GM18517 (cell line): ENCODE data around the gene CD84.
A peak's percentile ranks its signal among the peaks of the same experiment; 100 is the strongest.
"Not testable (repeated sequence)": the region's sequence is repeated elsewhere in the genome, so short reads cannot be mapped to it uniquely, and the experiment has no call there.

ENCODE experiments used
- ATAC-seq: cut with Tn5 transposase; IDR thresholded peaks from one replicate; pipeline ENCODE4 v1.9.1; 2021; ENCODE audit warnings: mild to moderate bottlenecking, moderate library complexity; ENCODE audit not compliant: unreplicated experiment

The CD84 gene, protein sequence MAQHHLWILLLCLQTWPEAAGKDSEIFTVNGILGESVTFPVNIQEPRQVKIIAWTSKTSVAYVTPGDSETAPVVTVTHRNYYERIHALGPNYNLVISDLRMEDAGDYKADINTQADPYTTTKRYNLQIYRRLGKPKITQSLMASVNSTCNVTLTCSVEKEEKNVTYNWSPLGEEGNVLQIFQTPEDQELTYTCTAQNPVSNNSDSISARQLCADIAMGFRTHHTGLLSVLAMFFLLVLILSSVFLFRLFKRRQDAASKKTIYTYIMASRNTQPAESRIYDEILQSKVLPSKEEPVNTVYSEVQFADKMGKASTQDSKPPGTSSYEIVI

DNA sequence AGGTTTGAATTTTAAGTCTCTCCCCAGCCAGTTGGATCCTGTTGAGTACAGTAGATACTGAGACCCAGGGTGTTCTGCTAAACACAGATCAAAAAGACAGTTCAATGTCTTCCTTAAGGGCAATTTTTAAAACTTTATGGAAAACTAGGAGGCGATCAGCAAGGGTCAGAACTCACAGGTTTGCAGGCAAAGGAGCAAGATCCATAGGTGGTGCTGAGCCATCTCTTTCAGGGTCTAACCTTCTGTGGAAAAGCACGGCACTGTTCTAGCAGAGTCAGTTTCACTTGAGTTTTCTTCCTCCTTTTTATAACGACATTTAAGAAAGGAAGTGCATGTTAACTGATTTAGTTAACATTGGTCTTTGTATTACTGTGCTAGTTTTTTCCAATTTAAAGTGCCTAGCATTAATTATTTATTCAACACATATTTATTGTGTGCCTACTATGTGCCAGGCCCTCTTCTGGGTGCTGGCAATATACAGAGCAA lies at the start of gene CD84:
Gene CD84 (minus strand): TSS at position 281 of the 486 bp plus-strand sequence. CDS start 59 bp downstream, at position 222.
- ATAC-seq, result no peak

DNA sequence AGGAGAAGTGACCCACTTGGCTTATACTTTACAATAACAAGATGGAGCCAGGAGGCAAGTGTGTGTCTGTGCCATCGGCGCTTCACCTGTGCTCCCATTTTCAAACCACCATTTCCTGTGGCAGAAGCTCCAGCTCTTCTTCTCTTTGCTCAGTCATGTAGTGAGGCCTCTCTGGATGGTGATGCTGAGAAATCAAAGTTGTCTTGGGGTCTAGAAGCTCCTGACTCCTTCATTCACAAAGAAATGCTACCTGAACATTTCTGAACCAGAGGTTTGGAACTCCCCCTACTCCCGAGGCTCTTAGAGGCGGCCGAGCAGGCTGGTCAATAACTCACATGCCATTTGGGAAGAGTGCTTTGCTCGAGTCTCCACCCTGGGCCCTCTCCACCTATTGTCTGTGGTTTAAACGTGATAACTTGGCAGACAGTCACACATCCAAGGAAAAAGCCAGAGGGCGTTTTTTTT lies 49.5 kb upstream of the CD84 start:
- ATAC-seq, result no peak

DNA sequence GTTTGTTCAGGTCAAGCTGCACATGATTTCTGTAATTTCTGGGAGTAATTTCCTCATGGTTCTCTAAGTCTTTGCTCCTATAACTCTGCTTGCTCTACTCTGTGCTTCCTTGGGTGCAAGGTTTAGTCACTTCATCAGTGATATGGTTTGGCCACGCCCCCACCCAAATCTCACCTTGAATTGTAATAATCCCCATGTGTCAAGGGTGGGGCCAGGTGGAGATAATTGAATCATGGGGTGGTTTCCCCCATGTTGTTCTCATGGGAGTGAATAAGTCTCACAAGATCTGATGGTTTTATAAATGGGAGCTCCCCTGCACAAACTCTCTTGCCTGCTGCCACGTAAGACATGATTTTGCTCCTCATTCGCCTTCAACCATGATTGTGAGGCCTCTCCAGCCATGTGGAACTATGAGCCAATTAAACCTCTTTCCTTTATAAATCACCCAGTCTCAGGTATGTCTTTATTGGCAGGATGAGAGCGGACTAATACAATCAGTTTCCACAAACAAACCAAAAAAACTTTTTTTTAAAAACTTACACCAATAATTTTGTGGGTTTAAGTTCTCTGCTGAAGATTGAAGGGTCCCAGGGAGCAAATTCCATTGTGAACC lies 48.5 kb upstream of the CD84 start:
- not testable (repeated sequence) for ATAC-seq

DNA sequence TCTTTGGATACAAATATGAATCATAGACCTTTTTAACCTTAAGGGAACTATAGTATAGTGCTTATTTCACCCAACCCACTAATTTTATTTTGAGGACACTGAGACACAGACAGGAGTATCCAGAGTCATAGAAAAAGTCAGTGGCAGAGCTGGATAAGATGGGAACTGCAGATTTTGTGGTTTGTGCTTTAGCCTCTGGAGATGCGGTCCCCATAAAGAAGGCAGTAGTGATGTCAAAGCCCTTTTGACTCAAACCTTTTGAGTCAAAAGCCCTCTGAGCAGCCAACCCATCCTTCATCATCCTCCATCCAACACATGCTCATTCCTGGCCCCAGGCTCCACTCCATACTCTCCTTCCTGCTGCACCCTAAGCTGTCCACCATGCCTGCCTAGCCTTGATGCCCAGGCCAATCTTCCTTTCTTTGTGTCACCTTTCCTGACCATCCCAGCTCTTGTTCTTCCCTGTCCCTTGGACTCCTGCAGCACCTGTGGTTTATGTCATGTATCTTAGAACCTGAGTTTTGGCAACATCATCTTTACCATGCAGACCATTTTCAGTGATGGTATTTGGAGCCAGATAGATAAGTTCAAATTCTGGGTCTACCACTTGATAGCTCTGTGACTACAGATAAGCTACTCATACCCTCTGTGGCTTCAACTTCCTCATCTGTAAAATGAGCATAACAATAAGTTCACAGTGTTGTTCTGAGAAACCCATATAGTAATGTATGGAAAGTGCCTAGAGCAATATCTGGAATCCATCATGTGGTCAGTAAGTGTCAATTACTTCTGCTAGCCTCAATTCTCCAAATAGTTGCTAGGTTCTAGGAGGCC lies 47.4 kb upstream of the CD84 start:
- ATAC-seq, result peak; percentile 24

DNA sequence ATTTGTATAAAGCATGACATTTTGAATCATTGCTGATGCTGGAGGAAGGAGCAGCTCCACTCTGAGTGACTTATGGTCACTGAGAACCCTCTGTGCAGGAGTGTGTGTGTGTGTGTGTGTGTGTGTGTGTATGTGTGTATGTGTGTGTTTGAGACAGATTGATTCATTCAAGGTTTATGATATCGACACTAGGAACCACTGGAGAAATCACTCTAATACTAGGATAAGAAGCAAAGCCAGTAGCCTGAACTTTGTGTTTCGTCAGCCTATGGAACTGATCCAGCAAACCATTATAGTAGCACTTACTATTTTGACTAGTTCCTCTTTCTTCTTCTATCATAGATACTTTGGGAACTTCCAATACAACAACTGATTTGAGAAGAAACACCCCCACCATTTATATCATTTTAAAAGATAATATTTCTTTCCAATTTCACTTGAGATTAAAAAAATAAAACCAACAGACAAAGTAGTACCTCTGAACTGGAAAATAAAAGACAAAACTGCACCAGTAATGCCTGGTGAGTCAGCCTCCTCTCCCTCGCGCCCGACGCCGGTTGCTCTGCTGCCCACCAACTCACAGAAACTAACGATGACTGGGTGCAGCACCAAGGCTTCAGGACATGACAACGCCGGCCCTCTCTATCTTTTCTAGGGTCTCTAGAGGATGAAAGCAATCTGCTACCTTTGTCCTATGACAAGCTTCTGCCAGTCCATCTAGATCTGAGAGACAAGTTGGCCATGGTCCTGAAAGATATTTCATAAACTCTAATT lies 46.6 kb upstream of the CD84 start:
- ATAC-seq, result no peak

DNA sequence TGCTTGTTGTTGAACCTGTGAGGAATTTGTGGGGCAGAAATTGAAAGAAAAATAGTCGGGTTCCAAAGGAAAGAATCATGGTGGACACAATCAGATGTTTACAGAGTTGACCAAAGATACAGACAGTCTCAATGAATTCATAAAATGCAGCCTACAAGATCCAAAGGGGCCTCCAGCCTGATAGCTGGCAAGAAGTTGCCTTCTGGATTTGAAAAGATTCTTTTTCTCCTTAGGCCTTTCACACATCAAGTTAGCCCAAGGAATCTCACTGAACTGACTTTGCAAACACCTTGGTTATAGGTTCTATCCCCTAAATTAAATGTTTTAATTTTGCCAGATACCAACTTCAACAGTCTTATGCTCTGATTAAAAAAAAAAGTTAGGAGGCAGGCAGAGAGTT lies 46.0 kb upstream of the CD84 start:
- ATAC-seq, result no peak

DNA sequence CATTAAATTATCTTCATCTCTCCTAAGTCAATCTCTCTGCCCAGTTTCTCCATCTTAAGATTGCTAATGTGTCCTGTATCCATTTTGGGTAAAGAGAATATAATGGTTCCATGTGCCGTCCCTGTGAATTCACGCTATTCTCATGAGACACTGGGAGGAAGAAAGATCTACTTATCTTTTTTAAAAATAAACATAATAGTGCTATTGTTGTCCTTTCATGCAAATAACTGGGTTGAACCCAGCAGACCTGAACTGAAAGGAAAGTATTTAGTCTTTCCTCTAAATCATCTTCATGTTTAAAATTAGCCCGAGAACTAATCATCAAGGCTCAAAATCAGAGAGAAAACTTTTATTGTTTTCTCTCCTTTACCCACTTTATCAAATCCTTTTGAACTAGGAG lies 45.2 kb upstream of the CD84 start:
- peak; percentile 30 for ATAC-seq

DNA sequence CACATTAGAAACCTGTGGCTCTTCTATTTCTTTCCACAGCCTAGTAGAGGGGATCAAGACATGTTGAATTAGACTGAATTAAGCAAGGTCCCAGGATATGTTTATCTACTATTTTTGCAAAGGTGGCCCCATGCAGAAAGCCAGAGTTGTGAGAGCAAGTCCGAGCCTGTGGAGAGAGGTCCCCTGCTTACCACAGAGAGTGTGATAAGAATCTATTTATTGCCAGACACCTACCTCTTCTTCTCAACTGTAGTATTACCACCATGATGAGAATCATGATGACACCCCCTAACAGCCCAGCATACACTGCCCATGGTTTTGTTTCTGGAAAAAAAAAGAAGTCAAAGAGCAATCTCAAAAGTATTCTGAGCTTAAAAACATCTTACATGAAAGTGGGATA lies 44.6 kb upstream of the CD84 start:
- ATAC-seq, result peak; percentile 32

DNA sequence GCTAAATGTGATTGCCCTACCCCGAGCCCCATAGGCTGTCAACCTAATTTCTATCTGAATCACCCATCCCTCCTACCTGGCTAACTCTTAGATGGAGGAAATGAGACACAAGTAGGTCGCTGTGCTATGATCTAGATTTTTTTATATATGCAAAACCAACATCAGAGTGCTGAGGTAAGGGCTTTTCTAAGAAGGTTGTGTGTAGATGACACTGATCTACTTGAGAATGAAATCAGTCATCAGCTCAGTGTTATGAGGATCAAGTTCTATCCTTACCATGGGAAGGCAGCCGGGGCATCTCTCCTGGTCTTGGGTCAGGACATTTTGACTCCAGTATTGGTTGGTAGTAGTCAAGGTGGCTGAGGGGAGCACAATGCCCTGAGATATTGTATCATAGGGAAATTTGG lies 43.9 kb upstream of the CD84 start:
- ATAC-seq, result no peak

DNA sequence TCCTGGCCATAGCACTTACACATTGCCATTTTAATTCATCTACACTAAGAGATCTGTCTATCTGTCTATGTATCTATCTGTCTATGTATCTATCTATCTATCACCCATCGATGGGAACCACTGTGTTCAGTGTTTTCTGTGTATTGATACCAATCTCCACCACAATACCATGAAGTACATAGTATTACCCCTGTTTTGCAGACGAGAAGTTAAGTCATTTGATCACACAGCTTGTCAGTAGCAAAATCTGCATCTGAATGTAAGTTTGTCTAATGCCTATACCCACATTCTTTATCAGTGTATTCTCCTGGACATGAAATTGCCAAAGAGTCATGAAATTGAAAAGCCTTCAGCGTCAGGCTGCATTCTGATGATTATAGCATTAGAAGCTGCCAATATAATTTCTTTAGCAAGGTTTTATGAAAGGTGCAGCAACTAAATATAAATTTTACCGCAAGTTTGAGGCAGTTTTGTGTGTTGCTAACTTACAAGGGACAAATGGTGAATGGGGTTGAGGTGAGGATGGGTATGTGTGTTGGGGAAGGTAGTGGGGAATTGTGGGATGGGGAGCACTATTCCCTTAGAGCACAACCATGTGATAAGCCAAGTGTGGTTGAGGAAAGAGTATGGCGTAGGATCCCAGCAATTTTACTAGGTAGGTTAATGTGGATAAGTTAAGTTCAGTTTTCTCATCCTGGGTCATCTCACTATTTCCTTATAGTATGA lies 43.4 kb upstream of the CD84 start:
- no peak for ATAC-seq

DNA sequence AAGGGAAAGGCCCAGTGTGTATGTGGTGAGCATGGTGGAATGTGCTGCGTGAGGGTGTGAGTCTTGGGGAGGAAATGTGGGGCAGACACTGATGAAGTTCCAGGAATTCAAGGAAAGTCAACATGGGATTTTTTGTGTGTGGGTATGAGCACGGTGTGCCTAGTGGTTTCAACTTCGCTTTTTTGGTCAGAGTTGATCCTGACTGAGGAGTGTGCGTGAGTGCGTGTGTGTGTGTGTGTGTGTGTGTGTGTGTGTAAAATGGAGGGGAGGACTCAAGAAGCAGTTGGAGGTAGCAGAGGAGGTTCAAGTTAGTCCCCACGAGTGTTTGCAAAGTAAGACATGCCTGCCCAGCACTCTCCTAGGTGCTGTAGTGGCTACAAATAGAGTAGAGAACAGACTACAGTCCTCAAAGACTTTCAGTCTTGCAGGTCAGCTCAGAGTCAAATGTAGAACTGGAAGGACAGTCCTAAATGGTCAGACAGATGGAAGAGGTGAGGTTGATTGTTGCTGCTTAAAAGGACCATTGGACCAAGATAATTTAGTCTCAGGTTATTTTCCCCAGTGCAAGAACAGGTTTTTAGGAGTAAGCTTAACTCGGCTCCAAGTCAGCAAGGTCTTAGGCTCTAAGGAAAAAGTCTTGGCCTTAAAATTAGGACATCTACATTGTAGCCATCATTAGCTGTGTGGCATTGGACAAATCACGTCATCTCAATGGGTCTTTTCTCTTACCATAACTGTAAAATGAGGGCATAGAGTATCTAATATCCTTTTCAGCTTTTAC lies 42.5 kb upstream of the CD84 start:
- no peak for ATAC-seq

DNA sequence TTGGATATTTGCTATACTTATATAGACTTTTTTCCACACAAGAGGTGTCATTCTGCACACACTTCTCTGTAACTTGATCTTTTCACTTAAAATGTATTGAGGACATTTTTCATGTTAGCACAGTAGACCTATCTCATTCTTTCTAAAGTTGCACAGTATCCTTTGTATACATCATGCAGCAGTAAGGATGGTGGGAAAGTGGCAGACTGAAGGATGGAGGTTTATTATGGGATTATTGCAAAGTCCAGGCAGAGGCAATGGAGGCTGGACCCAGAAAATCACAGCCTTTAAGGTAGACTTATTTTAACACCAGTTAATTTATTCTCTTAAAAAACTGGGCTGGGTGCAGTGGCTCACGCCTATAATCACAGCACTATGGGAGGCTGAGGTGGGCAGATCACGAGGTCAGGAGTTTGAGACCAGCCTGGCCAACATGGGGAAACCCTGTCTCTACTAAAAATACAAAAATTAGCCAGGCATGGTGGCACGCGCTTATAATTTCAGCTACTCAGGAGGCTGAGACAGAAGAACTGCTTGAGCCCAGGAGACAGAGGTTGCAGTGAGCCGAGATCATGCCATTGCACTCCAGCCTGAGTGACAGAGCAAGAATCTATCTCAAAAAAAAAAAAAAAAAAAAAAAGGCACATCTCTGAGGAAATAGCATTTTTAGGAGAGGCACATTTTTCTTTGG lies 41.8 kb upstream of the CD84 start:
- ATAC-seq, result no peak

DNA sequence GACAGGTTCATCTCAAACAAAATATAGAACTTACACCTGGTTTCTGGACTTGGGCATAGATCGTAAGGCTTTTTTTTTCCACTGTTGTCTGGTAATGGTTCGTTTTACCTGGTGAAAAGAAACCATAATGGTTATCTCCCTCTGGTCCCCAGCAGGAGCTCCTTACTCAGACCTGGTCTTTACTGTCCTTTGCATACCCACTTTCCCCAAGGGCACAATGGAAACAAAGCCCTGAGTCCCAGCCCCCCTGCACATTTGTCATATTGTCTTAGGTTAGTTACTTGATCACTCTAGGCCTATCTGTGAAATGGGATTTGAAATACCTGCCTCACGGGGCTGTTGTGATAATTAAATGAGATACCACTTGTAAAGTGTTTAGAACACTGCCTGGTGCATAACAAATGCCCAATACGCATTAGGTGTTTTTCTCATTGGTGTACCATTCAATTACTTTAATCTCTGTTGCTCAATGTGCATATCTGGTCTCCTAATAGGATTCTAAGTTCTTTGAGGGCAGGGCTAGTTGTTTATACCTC lies 40.5 kb upstream of the CD84 start:
- ATAC-seq, result no peak

DNA sequence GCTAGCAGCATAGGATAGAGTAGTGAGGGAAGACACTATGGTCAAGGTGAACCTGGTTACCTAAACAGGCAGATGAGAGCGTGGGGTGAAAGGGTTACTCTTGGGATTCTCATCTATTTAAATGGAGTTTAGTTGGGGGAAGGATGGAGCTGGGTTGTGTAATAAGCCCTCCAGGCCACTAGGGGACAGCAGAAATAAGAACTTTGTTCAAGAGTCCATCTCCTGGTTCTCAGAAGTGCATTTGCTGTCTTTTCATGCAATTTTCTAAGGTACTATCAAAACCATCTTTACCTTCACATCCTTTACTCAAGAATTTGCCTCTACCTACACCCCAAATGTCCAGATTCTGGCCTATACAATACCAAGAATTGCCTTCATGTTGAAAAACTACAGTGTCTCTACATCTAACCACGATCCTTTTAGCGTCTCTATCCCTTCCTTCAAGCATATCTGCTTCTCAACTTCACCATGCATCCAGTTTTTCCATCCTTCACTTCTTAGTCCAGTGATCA lies 39.5 kb upstream of the CD84 start:
- no peak for ATAC-seq

DNA sequence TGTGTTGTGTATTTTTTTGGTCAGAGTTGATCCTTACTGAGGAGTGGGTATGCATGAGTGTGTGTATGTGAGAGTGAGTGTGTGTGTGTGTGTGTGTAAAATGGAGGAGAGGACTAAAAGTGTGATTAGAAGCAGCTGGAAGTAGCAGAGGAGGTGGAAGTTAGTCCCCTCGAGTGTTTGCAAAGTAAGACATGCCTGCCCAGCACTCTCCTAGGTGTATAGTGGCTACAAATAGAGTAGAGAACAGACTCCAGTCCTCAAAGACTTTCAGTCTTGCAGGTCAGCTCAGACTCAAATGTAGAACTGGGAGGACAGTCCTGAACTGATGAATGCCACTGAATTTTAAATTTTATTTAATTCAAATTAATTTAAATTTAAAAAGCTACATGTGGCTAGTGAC lies 39.0 kb upstream of the CD84 start:
- no peak for ATAC-seq

DNA sequence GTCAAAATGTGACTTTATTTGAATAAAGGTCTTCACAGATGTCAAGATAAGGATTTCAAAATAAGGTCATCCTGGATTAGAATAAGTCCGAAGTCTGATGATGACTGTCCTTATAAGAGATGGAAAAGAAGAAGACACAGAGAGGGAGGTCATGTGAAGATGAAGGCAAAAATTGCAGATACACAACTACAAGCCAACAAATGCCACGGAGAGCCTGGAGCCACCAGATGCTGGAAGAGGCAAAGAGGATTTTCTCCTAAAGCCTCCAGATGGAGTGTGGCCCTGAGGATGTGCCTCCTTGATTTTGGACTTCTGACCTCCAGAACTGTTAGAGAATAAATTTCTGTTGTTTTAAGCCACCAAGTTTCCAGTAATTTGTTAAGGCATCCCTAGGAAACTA lies 36.4 kb upstream of the CD84 start:
- ATAC-seq, result no peak

DNA sequence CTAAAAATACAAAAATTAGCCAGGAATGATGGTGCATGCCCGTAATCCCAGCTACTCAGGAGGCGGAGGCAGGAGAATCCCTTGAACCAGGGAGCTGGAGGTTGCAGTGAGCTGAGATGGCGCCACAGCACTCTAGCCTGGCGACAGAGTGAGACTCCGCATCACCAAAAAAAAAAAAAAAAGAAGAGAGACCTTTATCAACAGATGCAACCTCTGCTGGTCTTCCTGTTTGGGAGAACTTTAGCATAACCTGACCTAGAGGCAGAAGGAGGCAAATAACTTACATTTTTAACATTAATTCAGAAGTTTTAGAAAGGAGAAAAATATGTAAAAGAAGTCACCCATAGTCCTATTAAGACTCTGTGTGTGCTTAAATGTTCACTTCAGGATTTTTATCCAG lies 35.1 kb upstream of the CD84 start:
- no peak for ATAC-seq

DNA sequence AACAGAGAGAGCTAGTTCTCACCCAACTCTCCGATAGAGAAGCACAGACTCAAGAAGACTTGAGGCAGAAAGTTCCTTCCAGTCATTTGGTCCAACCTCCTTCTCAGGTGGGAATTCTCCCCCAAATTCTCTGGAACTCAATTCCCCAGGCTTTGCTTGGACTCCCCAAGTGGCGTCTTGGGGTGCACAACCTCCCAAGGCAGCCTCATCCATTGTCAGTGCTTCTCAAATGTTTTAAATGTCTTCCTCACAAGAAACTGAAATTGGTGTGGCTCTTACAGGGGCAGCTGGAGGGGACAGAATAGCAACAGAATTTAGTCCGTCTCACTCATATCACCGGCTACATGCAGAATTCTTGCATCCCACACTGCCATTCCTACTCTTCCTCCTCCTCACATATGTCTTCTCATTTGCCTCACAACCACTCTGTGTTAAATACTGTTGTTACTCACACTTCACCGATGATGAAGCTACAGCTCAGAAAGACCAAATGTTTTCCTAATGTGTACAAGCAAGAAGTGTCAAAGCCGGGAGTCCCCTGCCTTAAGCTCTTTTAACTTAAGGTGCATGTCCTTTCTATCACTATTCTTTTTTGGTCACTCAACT lies 33.4 kb upstream of the CD84 start:
- no peak for ATAC-seq
